SK-N-DZ (cell line): ENCODE results near the gene ARRB2. TPM values are rescaled to one million over a fixed set of nuclear protein-coding genes. Genes with fewer than 3 reads are reported as not detected.
"Not testable (repeated sequence)": the region's sequence is repeated elsewhere in the genome, so short reads cannot be mapped to it uniquely, and the experiment has no call there.

Source experiments
- DNase-seq: peaks from one replicate; pipeline ENCODE4 v3.0.0-alpha.2; 2015; ENCODE audit warnings: low spot score
- polyA plus RNA-seq, 2 experiments: library from polyadenylated mRNA; depleted of rRNA; stranded (reverse); fragments of >200 nt; gene quantifications; 2 replicates each; pipeline ENCODE4 v1.2.3, GENCODE V29; 2014

The ARRB2 gene
- 73.0 and 73.3 TPM in 2 replicates for polyA plus RNA-seq (2014; cell fraction: cytosol; rRNA removed)
- 161 and 177 TPM in 2 replicates for polyA plus RNA-seq (2014; cell fraction: nucleus; rRNA removed)

DNA sequence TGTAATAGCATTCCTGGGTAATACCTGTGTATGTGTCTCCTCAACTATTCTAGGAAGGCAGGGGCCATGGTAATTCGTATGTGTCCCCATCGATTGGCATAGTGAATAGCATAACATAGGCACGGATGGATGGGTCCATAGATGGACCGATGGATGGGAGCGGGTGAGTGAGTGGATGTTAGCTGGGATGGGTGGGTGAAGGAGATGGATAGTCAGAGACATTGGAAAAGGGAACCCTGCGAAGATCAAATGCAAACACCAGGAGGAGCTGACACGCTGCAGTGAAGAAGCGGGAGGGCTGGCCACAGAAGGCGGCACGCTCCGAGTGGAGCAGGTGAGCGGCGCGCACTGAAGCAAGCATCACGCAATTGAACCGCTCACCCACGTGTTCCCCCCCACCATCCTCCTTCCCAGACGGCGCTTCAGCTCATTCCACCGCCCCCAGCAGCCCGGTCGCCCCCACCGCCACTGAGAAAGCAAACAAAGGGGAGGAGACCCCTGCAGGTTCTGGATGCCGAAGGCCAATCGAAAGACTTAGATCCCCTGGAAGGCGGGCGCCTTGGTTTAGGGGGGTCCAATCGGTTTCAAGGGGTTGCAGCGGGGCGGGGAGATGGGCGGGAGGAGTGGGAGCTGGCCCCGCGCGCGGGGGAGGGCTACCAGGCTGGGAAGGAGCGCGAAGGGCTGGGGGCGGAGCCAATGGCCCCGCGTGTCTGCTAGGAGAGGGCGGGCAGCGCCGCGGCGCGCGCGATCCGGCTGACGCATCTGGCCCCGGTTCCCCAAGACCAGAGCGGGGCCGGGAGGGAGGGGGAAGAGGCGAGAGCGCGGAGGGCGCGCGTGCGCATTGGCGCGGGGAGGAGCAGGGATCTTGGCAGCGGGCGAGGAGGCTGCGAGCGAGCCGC is at the start of gene ARRB2:
Gene ARRB2 (plus strand): TSS at position 839 of the 899 bp plus-strand sequence. CDS start 90 bp downstream, outside the sequence.
- peak; percentile 100 for DNase-seq

- no peak for DNase-seq
These were observed 46.7 kb upstream of the ARRB2 start for GRCh38 chr17:4663711-4664110.

- DNase-seq, result no peak
These were observed 46.2 kb upstream of the ARRB2 start for GRCh38 chr17:4664230-4664629.

DNA sequence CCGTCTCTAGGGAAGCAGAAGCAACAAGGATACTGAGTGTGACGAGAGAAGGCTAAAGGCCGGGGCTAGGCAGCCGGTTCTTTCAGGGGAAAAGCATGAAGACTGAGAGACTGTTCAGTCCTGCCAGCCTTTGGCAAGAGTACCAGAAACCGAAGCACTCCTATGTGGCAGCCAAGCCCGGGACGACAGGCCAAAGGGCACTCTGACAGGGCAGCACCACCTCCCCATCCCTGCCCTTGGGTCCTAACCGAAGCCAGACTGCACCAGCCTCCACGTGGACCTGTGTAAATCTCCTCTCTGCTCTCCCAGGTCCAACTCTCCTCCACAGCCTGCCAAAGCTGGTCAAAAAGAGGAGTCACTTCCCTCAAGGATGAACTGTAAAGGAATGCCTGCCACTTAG is 45.4 kb upstream of the ARRB2 start:
- no peak for DNase-seq

- DNase-seq, result no peak
These were observed 44.1 kb upstream of the ARRB2 start for GRCh38 chr17:4666296-4666695.

DNA sequence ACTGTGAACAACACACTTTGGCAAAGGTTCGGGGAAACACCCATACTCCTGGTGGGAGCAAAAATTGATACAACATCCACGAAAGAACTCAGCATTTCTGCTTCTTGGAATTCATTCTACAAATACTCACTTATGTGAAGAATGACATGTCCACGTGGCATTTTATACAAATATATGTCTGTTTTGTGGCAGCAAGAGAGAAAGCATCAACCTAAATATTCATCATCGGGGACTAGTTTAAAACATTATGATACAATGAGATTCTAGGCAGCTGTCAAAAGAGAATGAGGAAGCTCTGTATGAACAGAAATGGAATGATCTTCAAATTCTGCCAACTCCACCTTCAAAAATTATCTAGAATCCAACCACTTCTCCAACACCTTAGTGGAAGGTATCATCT is 43.3 kb upstream of the ARRB2 start:
- no peak for DNase-seq

GRCh38 chr17:4672055-4672630 is 38.3 kb upstream of the ARRB2 start:
- no peak for DNase-seq

DNA sequence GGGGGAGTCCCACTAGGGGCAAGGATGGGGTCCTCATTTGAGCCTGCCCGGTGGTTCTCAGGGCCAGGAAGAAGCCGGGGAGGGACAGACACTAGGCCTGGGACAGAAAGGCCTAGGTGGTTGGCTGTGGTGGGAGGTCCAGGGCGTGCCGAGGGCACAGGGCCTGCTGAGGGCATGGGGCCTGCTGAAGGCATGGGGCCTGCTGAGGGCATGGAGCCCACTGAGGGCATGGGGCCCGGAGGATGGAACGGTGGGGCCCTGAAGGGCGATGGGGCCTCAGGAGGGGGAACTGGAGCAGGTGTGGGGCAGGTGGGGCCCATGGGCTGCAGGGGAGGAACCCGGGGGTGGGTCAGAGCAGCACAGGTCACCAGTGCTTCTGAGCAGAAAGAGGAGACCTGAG is 37.7 kb upstream of the ARRB2 start:
- DNase-seq, result no peak

DNA sequence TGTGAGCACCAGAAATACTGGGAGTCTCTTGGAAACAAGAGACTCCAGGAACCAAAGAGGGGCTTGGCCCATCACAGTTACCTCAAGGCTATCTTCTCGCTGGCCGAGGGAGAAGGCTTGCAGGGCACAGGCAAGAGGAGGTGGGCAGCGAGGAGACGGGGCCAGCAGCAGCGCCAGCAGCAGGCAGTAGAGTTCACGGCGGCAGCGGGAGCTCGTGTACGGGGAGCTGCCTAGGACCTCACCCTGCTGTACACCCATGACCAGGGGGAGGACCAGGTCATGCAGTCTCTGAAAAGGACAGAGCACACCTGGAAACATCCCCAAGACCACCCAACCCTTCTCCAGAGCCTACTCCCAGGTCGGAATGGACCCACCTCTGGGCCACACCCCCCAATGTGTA is 37.3 kb upstream of the ARRB2 start:
- DNase-seq, result no peak

DNA sequence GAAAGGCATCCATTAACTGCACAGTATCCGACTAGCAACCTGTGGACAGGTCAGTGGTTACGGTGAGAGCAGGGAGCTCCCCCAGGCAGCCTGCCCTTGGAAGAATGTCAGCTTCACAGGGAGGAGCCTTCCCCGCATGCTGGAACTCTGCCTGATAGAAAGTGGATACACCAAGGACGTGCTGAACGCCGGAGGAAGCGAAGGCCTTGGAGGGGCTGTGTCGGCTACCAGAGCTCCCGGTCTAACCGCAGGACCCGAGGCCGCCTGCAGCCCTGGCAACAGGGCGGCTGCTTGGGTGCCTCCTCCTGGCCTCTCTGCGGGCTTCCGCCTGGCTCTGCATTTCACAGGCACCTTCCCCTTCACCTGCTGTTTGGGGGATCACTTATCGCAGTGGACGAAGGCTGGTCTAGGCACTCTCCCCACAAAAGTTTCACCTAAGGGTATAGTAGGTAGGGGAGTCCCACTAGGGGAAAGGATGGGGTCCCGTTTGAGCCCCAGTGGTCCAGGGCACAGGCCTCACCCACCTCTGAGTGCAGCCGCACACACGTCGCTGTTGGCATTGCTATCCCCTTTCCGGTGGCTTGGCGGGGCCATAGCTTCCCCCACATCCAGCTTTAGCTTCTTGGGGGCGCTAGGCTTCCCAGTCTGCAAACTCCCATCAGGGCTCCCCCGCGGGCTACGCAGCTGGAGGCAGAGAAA is 36.3 kb upstream of the ARRB2 start:
- DNase-seq, result no peak

- DNase-seq, result no peak
These were observed 35.8 kb upstream of the ARRB2 start for GRCh38 chr17:4674685-4674998.

- DNase-seq, result no peak
These were observed 34.6 kb upstream of the ARRB2 start for GRCh38 chr17:4675791-4676190.

GRCh38 chr17:4676791-4677190 is 33.6 kb upstream of the ARRB2 start:
- DNase-seq, result no peak

- peak; percentile 49 for DNase-seq
These were observed 31.9 kb upstream of the ARRB2 start for GRCh38 chr17:4678448-4679026.

GRCh38 chr17:4679658-4680057 is 30.8 kb upstream of the ARRB2 start:
- no peak for DNase-seq

DNA sequence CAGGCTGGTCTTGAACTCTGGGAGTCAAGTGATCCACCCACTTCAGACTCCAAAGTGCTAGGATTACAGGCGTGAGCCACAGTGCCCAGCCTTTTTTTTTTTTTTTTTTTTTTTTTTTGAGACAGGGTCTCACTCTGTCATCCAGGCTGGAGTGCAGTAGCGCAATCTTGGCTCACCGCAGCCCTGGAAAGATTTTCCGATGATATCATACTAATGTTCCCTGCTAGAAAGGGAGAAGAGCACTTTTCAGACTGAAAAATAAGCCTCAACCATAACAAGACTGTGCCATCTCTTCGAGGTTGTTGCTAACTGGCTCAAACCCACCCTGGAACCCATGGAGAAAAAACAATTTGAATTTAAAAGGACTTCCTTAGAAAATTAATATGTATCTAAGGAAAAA is 26.7 kb upstream of the ARRB2 start:
- not testable (repeated sequence) for DNase-seq

GRCh38 chr17:4689872-4690271 is 20.6 kb upstream of the ARRB2 start:
- not testable (repeated sequence) for DNase-seq

DNA sequence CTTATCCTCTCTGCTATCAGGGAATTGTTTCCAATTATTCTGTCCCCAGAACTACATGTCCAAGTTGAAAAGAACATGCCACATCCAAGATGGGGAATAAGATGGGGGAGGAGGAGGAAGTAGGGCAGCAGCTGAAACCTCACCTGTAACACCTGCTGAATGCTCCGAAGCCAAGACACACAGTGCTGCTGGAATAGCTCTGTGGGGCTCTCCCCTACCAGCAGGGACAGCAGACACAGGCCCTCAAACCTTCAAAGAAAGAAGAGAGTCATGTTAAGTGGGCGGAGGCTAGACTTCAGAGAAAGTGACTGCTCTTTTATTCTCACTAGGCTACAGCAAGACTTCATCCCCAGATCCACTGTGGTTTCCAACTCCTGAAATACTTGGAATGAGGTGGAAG is 19.7 kb upstream of the ARRB2 start:
- DNase-seq, result no peak

GRCh38 chr17:4691686-4692085 is 18.7 kb upstream of the ARRB2 start:
- no peak for DNase-seq

DNA sequence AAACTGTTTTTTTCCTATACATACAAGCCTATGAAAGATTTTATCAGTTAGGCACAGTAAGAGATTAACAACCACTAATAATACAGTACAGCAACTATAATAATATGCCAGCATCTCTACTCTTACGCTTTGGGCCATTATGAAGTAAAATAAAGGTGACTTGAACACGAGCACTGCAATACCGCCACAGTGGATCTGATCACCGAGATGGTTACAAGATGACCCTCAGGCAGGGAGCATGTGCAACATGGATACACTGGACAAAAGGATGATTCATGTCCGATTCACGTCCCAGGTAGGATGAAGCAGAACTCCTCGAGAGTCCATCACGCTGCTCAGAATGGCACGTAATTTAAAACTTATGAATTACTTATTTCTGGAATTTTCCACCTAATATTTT is 17.0 kb upstream of the ARRB2 start:
- DNase-seq, result no peak

GRCh38 chr17:4696437-4696805 is 14.0 kb upstream of the ARRB2 start:
- DNase-seq, result no peak

GRCh38 chr17:4699401-4700056 is 10.9 kb upstream of the ARRB2 start:
- DNase-seq, result not testable (repeated sequence)
